Stimulated activated CD8-positive, alpha-beta memory T cell treated with anti-CD3 and anti-CD28 coated beads, Interleukin-7, amount 100 ng/mL, for 24 hours (primary cell): ENCODE measurements around the gene DNAH10.
"Not testable (repeated sequence)": the region's sequence is repeated elsewhere in the genome, so short reads cannot be mapped to it uniquely, and the experiment has no call there.

ENCODE experiments used
- DNase-seq: peaks from one replicate; pipeline ENCODE4 v3.0.0-alpha.2; 2020; ENCODE audit warnings: low read depth

The DNAH10 gene

GRCh38 chr12:123748661-123749060, 13.4 kb upstream of the DNAH10 start:
- DNase-seq, result no peak

DNA sequence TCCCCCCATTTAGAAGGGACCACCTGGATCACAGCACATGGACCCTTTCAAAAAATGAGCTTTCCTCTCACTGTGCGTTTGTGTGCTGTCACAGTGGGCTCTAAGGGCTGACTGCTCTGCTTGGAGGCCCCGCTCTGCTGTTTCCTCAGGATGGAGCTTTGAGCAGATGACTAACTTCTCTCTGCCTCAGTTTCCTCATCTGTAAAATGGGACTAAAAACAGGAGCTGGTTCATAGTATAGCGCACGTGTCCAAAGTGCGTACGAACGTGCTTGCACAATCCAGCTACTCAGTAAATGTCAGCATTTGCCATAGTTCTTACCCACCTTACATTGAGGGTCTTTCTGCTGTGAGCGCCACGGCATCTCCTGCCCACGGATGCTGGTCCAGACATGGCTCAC, 12.7 kb upstream of the DNAH10 start:
- no peak for DNase-seq

GRCh38 chr12:123750159-123750656, 11.9 kb upstream of the DNAH10 start:
- no peak for DNase-seq

DNA sequence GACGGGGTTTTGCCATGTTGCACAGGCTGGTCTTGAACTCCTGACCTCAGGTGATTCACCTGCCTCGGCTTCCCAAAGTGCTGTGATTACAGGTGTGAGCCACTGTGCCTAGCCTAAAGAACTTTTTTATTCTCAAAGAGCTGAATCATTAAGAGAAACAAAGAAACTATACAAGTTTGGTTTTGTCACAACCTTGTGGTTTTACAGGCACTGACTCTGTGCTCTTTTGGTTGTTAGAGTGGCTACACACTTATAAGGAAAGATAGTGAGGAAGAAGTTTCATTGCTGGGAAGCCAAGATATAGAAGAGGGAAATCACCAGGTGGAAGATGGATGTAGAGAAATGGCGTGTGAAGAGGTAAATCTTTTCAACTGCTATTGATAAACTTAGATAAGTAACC, 10.1 kb upstream of the DNAH10 start:
- DNase-seq, result no peak

DNA sequence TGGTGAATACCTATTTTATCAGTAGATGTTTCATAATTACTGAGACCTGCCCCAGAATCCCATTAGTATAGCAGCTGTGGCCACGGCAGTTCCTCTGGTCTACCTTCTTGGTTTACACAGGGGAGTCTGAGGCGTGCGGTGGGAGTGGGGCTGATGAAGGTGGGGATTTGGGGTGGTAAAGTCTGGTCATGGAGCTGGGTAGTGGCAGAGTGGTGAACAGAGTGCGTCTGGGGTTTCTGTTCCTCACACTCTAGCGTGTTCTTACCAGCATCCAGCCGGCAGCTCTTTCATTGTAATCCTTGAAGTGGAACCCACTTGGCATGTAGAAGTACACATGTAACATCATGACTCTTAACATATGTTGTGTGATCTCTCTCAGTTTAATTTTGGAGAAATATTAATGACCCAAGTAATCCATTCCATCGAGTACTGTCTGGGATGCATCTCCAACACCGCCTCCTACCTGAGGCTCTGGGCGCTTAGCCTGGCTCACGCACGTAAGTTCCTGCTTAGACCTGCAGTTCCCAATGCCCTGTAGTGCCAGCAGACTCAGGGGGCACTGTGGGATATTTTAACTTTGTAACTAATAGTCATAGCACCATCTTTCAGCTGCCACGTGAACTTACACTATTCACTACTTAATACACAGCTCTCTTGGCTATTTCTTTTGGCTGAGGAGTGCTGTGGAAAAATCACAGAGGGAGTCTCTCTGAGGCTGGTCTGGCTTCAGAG, 7.9 kb upstream of the DNAH10 start:
- no peak for DNase-seq

GRCh38 chr12:123757561-123757960, 4.5 kb upstream of the DNAH10 start:
- no peak for DNase-seq

GRCh38 chr12:123760267-123760938, 1.7 kb upstream of the DNAH10 start:
- no peak for DNase-seq

DNA sequence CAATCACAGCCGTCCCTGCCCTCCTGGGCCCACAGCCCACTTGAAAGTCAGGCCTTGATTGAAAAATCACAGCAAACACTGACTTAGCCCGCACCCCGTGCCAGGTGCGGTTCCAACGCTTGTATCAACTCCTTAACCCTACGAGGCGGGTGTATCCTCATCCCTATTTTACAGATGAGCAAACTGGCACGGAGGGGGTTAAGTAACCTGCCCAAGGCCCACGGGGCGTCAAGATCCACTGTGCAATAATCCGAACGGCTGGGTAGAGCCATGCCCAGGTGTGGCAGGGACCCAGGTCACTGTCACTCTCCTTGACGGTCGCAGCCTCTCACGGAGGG, 583 bp downstream of the DNAH10 start:
- no peak for DNase-seq

DNA sequence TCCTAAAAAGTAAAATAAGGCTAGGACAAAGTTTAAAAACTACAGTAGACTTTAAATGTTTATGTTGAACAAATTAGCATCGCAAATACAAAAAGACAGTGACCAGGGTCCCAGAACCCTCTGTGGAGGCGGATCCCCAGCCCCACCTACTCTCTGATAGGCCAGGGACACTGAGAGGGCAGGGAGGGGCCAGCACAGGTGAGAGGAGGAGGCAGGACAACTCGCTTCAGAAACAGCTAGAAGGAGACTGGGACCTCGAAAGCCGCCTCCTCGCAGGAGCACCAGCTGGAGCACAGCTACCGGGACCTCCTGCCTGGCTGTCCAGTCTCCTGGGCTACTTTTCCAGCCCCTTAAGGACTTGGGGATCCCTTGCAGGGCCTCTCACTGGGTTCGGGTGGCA, 992 bp downstream of the DNAH10 start:
- DNase-seq, result no peak

DNA sequence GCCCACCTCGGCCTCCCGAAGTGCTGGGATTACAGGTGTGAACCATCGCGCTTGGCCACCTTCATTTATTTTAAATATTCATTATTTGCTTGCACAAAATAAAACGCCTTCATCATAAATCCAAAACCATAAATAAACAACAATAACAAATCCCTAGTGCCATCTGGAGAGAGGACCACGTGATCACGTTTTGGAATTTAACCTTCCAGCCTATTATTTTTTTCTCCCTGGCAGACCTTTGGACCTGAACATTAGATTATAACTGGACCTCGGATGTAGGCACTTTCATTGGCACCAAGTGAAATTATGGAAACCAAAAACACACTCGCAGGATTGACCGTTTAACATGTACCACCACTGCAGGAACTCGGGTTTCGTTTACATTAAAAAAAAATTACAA, 2.0 kb downstream of the DNAH10 start:
- no peak for DNase-seq

GRCh38 chr12:123765504-123766035, 3.5 kb downstream of the DNAH10 start:
- no peak for DNase-seq

DNA sequence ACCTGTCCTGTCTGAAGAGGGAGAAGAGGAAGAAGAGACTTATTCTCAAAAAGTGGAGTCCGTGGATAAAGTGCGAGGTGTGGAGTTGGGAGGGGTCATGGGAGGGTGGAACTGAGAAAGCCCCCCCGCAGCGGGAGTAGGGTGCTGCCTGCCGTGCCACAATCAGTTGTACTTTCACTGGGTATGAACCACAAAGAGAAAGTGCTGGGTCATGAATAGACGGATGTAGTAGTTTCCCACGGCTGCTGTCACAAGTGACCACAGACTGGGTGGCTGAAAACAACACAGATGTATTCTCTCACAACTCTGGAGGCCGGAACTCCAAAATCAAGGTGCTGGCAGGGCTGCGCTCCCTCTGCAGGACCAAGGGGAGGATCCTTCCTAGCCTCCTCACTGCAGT, 5.5 kb downstream of the DNAH10 start:
- DNase-seq, result no peak

DNA sequence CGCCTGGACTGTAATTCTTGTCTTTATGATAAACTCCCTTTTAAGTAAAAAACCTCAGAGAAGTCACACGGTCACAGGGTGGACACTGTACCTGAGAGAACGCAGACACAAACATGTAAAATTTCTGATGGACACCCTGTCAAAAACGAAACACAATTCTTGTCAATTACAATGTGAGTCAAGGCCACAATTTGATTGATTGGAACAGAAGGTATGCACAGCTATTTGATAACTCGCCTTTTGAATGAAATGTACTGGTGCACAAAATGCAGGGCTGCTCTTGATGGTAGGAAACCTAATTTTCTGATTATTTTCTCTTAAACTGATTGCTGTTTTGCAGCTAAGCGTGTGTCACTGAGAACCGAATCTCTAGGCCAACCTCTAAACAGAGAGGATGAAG, 9.2 kb downstream of the DNAH10 start:
- no peak for DNase-seq

DNA sequence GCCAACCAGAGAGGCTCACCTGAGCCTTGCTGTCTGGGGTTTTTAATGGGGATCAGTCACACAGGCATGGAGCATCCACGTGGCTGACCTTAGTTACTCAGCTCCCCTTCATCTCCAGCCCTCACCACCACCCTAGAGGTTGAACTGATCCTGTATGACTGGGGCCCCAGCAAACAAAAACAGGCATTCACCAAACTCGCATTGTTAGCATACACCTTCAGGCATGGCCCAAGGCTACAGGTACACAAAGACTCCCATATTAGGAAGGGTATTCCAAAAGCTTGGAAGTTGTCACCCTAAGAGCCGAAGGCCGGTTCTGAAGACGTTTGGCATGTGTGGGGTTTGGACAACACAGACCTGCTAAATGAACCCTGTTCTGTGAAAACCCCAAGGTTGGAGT, 10.0 kb downstream of the DNAH10 start:
- DNase-seq, result no peak

- DNase-seq, result no peak
Observed at GRCh38 chr12:123773375-123773774, 11.3 kb downstream of the DNAH10 start.

DNA sequence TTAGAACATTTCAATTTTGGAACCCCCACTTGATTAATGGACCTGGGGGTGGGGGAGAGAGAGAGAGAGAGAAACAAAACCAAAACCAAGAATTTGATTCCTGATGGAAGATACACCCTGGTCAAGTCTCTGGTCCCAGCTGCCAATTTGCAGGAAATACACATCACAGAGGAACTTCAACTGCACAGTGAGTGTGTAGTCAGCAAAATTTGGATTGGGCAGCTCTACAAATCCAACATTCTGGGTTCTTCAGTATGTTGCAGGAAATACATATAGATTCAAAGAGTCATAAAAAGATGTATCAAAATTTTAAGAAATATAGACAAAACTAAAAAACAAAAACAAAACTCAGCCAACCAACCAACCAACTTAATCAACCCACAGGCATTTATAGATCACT, 17.4 kb downstream of the DNAH10 start:
- no peak for DNase-seq

GRCh38 chr12:123782997-123783792, 21.1 kb downstream of the DNAH10 start:
- DNase-seq, result no peak

DNA sequence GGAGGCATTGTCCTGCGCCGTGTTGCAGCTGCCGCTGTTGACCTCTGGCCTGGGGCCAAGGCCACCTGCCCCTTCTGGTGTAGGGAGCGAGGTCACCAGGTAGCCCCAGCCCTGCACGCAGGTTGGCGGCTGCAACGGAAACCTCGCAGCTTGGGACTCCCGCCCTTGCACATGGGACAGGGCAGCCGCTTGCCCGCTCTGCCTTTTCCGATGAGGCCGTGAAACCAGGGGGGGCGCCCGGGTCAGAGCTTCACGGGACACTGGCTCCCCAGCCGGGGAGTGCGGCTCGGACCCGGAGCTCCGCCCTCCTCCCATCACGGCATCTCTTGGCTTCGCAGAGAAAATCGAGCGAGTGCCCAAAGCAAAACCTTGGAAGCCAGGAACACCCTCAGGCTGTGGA, 25.4 kb downstream of the DNAH10 start:
- DNase-seq, result no peak

GRCh38 chr12:123788541-123788940, 26.4 kb downstream of the DNAH10 start:
- no peak for DNase-seq

DNA sequence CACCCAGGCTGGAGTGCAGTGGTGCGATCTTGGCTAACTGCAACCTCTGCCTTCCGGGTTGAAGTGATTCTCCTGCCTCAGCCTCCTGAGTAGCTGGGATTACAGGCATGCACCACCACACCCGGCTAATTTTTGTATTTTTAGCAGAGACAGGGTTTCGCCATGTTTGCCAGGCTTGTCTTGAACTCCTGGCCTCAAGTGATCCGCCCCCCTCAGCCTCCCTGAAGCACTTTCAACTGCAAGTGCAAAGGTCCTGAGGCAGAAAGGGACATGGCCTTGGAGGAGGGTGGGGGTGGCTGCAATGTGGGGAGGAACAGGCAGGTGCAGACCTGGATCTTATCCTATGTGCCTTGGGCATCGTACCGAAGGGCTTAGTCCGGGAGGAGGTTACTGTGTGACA, 27.3 kb downstream of the DNAH10 start:
- not testable (repeated sequence) for DNase-seq

- no peak for DNase-seq
Observed at GRCh38 chr12:123790905-123791467, 28.9 kb downstream of the DNAH10 start.

GRCh38 chr12:123794027-123794426, 31.9 kb downstream of the DNAH10 start:
- no peak for DNase-seq
